Cardiac muscle cell (in vitro differentiated cells and primary cell): ENCODE measurements around the gene CSTPP1. TPM values are rescaled to one million over a fixed set of nuclear protein-coding genes. Genes with fewer than 3 reads are reported as not detected.

Experiments
- DNase-seq, 2 donors: peaks; one replicate each; pipeline versions ENCODE4 v3.0.0 to v3.0.0-alpha.2; 2010 to 2017; ENCODE audit warnings: low read depth in 1 of 2, low spot score in 1 of 2
- H3K27ac ChIP-seq: fragments of 200-600 bp; sonication (generic); 2 replicates; pipeline ENCODE4 v1.5.1; 2016
- H3K27me3 ChIP-seq: fragments of 200-600 bp; sonication (generic); 2 replicates; pipeline ENCODE4 v1.6.0; 2016; ENCODE audit warnings: control low read depth
- H3K36me3 ChIP-seq: fragments of 200-600 bp; sonication (generic); 2 replicates; pipeline ENCODE4 v1.5.1; 2016; ENCODE audit warnings: control low read depth
- H3K4me1 ChIP-seq: fragments of 200-600 bp; sonication (generic); 2 replicates; pipeline ENCODE4 v1.8.1; 2017; ENCODE audit warnings: low read depth, mild to moderate bottlenecking, mixed run types
- H3K4me3 ChIP-seq: fragments of 200-600 bp; sonication (generic); 2 replicates; pipeline ENCODE4 v1.5.1; 2016; ENCODE audit warnings: mild to moderate bottlenecking
- H3K9me3 ChIP-seq: fragments of 200-600 bp; sonication (generic); 2 replicates; pipeline ENCODE4 v1.5.1; 2017; ENCODE audit warnings: low read depth, mild to moderate bottlenecking, control low read depth
- CTCF ChIP-seq: IDR thresholded peaks from 2 replicates; pipeline ENCODE4 v1.5.1; 2012; ENCODE audit warnings: low read depth, mild to moderate bottlenecking, low read length
- polyA plus RNA-seq: library from polyadenylated mRNA; unstranded; fragments of >200 nt; fragmentation: Nextera tagmentation; extraction: Ambion mirVana; gene quantifications from 2 replicates; pipeline ENCODE4 v1.2.1, GENCODE V29; 2016
- total RNA-seq: library from RNA; depleted of rRNA; stranded (reverse); fragments of >200 nt; gene quantifications from 2 replicates; pipeline ENCODE4 v1.2.3, GENCODE V29; 2016

CSTPP1 gene
- total and polyA plus RNA-seq, 2 experiments from 2014 or later: 46.4 to 81.6 TPM

GRCh38 chr11:47163193-47163592 is 226.6 kb downstream of the CSTPP1 start:
- no peak for DNase-seq
- H3K36me3 ChIP-seq: peaks cover 33% of the 10 kb centered on the region
- no peaks in the 10 kb centered on the region for H3K27me3 ChIP-seq
- no peaks in the 10 kb centered on the region for H3K4me1 ChIP-seq
- no peak overlapping the region for H3K27ac ChIP-seq
- no peaks in the 10 kb centered on the region for H3K9me3 ChIP-seq
- H3K4me3 ChIP-seq: no peak overlapping the region
- no peak for TF ChIP-seq CTCF

- H3K27me3 ChIP-seq: no peaks in the 10 kb centered on the region
- H3K36me3 ChIP-seq: peaks cover 40% of the 10 kb centered on the region
- DNase-seq: no peak
- no peak overlapping the region for H3K27ac ChIP-seq
- no peak for TF ChIP-seq CTCF
- H3K4me1 ChIP-seq: no peaks in the 10 kb centered on the region
- no peaks in the 10 kb centered on the region for H3K9me3 ChIP-seq
- no peak overlapping the region for H3K4me3 ChIP-seq
Measured at GRCh38 chr11:47163898-47164297, 227.3 kb downstream of the CSTPP1 start.

GRCh38 chr11:47164321-47164720 is 227.8 kb downstream of the CSTPP1 start:
- H3K36me3 ChIP-seq: peaks cover 42% of the 10 kb centered on the region
- H3K4me3 ChIP-seq: no peak overlapping the region
- no peak for TF ChIP-seq CTCF
- DNase-seq: no peak
- H3K27me3 ChIP-seq: no peaks in the 10 kb centered on the region
- H3K27ac ChIP-seq: no peak overlapping the region
- no peaks in the 10 kb centered on the region for H3K9me3 ChIP-seq
- no peaks in the 10 kb centered on the region for H3K4me1 ChIP-seq

DNA sequence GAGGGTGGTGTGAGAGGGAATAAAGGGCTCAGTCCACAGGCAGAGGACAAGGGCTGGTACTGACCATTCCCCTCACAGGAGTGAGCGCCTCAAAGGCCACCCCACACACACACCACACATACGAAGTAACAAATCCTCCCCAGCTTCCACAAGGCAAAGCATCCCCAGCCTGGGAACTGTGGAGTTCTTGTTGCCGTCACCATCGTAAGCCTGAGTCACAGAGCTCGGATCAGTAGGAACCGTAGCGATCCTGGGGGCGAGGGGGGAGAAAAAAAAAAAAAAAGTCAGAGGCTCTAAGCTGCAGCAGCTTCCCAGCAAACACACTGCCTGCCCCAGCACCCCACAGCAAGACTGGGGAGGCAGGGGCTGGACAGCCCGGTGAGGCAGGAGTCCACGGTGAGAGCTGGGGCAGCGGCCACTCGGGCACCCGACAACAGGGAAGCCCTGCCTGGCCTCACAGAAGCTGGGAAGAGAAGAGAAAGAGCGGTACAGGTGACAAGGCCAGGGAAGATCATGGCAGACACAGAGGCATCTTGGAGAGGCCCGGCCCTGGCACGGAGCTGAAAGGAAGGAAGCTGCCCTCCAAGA is 228.8 kb downstream of the CSTPP1 start:
- Histone ChIP-seq H3K9me3 (no peaks in the 10 kb centered on the region), H3K4me1 (no peaks in the 10 kb centered on the region), H3K27ac (no peak overlapping the region), H3K4me3 (no peak overlapping the region), H3K36me3 (peaks cover 49% of the 10 kb centered on the region), H3K27me3 (no peaks in the 10 kb centered on the region)
- DNase-seq: no peak
- TF ChIP-seq CTCF: no peak

- Histone ChIP-seq H3K27me3 (no peaks in the 10 kb centered on the region), H3K9me3 (no peaks in the 10 kb centered on the region), H3K27ac (no peak overlapping the region), H3K36me3 (peaks cover 59% of the 10 kb centered on the region), H3K4me1 (no peaks in the 10 kb centered on the region), H3K4me3 (no peak overlapping the region)
- no peak for TF ChIP-seq CTCF
- DNase-seq: no peak
Measured at GRCh38 chr11:47166368-47166767, 229.8 kb downstream of the CSTPP1 start.
